ENCODE measurements around the gene MYH7B.

DNA sequence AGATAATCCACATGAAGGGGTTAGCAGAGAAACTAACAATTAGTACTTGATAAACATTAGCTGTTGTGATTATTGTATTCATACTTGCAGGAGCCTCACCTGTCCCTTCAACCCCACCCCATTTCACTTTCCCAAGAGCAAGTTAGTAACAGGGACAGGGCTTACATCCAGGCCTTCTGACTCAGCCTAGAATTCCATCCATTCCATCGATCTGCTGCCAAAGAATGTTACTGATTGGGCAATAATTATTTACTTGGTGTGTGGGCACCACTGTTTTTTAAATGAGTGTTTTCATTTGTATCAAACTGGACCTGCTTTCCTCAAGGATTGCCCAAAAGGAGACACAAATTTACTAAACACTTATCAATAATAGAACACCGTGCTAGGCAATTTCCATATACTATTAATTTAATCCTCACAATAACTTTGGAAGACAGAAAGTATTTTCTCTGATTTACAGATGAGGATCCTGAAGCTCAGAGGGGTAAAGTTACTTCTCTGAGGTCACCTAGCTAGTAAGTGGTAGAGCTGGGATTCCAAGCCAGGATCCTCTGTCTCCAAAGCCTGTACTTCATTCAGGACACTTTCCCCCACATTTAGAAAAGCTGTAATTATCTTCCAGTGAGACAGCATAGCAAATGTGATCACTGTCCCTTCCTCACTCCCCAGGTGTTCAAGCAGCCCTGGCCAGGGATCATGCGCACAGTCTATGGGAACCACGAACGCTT lies 32.9 kb upstream of the MYH7B start:
- no peak for TF ChIP-seq CTCF (IDR thresholded peaks at IDR 0.05)
- no peak for TF ChIP-seq POLR2A (IDR thresholded peaks at IDR 0.05)
- TF ChIP-seq EP300 (IDR thresholded peaks at IDR 0.05), result no peak
- peak in 2 of 3 donors; percentile 31 to 81 for TF ChIP-seq POLR2AphosphoS5 (IDR thresholded peaks at IDR 0.05)
